HUDEP-2 (cell line): ENCODE results near the gene FAM228A.

Source experiments
- DNase-seq, 76 experiments: peaks; one replicate each; lab custom pipeline; 2025; ENCODE audit not compliant: unreplicated experiment in 76 of 76; lab: John Stamatoyannopoulos, UW

Gene FAM228A

GRCh38 chr2:24221343-24222050, 46.6 kb downstream of the FAM228A start:
- no peak for DNase-seq

GRCh38 chr2:24222946-24223345, 48.1 kb downstream of the FAM228A start:
- DNase-seq, result no peak

- DNase-seq, result no peak
Observed at GRCh38 chr2:24225499-24226242, 50.8 kb downstream of the FAM228A start.

GRCh38 chr2:24228470-24228869, 53.6 kb downstream of the FAM228A start:
- DNase-seq, result peak in 1 of 76 experiments; percentile 5

- no peak for DNase-seq
Observed at GRCh38 chr2:24231461-24231881, 56.6 kb downstream of the FAM228A start.

- no peak for DNase-seq
Observed at GRCh38 chr2:24233321-24233720, 58.5 kb downstream of the FAM228A start.

- DNase-seq, result peak in 1 of 76 experiments; percentile 6
Observed at GRCh38 chr2:24237313-24237712, 62.5 kb downstream of the FAM228A start.

- DNase-seq, result no peak
Observed at GRCh38 chr2:24238158-24238557, 63.3 kb downstream of the FAM228A start.

GRCh38 chr2:24239553-24239952, 64.7 kb downstream of the FAM228A start:
- DNase-seq, result no peak
